Neuronal stem cell (in vitro differentiated cells): ENCODE results near the gene PRSS8.

ENCODE experiments used
- DNase-seq: peaks from one replicate; pipeline ENCODE4 v3.0.0-alpha.2; 2013; ENCODE audit warnings: low spot score
- H2AFZ ChIP-seq: one replicate; pipeline ENCODE4 v1.6.1; 2013; ENCODE audit warnings: mild to moderate bottlenecking, low read length, inconsistent platforms
- H2AK5ac ChIP-seq: 2 replicates; pipeline ENCODE4 v1.6.1; 2013; ENCODE audit warnings: low read depth, mild to moderate bottlenecking, inconsistent platforms, low read length, moderate library complexity, mixed read lengths
- H2BK120ac ChIP-seq: 2 replicates; pipeline ENCODE4 v1.6.1; 2013; ENCODE audit warnings: low read depth, mild to moderate bottlenecking, inconsistent platforms, low read length, moderate library complexity, mixed read lengths
- H2BK12ac ChIP-seq: one replicate; pipeline ENCODE4 v1.6.1; 2013; ENCODE audit warnings: low read length, inconsistent platforms
- H2BK15ac ChIP-seq: 2 replicates; pipeline ENCODE4 v1.6.1; 2013; ENCODE audit warnings: mild to moderate bottlenecking, low read length, inconsistent platforms, mixed read lengths
- H2BK5ac ChIP-seq: one replicate; pipeline ENCODE4 v1.6.1; 2013; ENCODE audit warnings: inconsistent platforms, mild to moderate bottlenecking, low read length, moderate library complexity
- H3K14ac ChIP-seq: one replicate; pipeline ENCODE4 v1.6.1; 2013; ENCODE audit warnings: low read length, inconsistent platforms
- H3K18ac ChIP-seq: 2 replicates; pipeline ENCODE4 v1.6.1; 2013; ENCODE audit warnings: low read length, inconsistent platforms
- H3K23ac ChIP-seq: 2 replicates; pipeline ENCODE4 v1.6.1; 2013; ENCODE audit warnings: low read depth, mild to moderate bottlenecking, mixed read lengths, low read length, inconsistent platforms; ENCODE audit not compliant: poor library complexity
- H3K27ac ChIP-seq: replicated peaks from 3 replicates; pipeline ENCODE4 v1.5.1; 2013; ENCODE audit warnings: low read length, inconsistent platforms
- H3K27me3 ChIP-seq, 3 experiments: 2 replicates each; pipeline ENCODE4 v1.6.1; 2013; ENCODE audit warnings: low read length in 3 of 3, mild to moderate bottlenecking in 2 of 3, inconsistent platforms in 1 of 3, low read depth in 1 of 3, mixed read lengths in 1 of 3, moderate library complexity in 1 of 3; ENCODE audit not compliant: control insufficient read depth in 3 of 3, insufficient read depth in 3 of 3
- H3K36me3 ChIP-seq, 2 donors: replicated peaks in 1 of 2; 2 replicates each; pipeline ENCODE4 v1.6.1; 2013; ENCODE audit warnings: low read length in 2 of 2; ENCODE audit not compliant: control insufficient read depth in 2 of 2, insufficient read depth in 2 of 2
- H3K4ac ChIP-seq: 2 replicates; pipeline ENCODE4 v1.6.1; 2013; ENCODE audit warnings: inconsistent platforms, mild to moderate bottlenecking, low read length, moderate library complexity
- H3K4me1 ChIP-seq, 2 donors: 1 replicate in 1 of 2; 2 replicates in 1 of 2; pipeline ENCODE4 v1.6.1; 2013; ENCODE audit warnings: low read length in 2 of 2, low read depth in 1 of 2; ENCODE audit not compliant: control insufficient read depth in 2 of 2, insufficient read depth in 1 of 2
- H3K4me2 ChIP-seq: one replicate; pipeline ENCODE4 v1.6.1; 2013; ENCODE audit warnings: mild to moderate bottlenecking, low read length, inconsistent platforms; ENCODE audit not compliant: insufficient read depth, poor library complexity, severe bottlenecking
- H3K4me3 ChIP-seq, 2 donors: 2 replicates each; pipeline ENCODE4 v1.5.1; 2013; ENCODE audit warnings: low read length in 2 of 2, mild to moderate bottlenecking in 2 of 2, inconsistent platforms in 1 of 2, moderate library complexity in 1 of 2
- H3K79me1 ChIP-seq: one replicate; pipeline ENCODE4 v1.6.1; 2013; ENCODE audit warnings: low read depth, mild to moderate bottlenecking, inconsistent platforms, low read length, moderate library complexity
- H3K9ac ChIP-seq: one replicate; pipeline ENCODE4 v1.6.1; 2013; ENCODE audit warnings: mild to moderate bottlenecking, low read depth, low read length, inconsistent platforms; ENCODE audit not compliant: poor library complexity
- H3K9me3 ChIP-seq, 2 donors: replicated peaks in 1 of 2; 2 replicates each; pipeline versions ENCODE3 to v1.6.1; 2013; ENCODE audit warnings: low read length in 2 of 2, mild to moderate bottlenecking in 2 of 2, inconsistent platforms in 1 of 2, low read depth in 1 of 2, mixed read lengths in 1 of 2, moderate library complexity in 1 of 2; ENCODE audit not compliant: control insufficient read depth in 2 of 2, insufficient read depth in 1 of 2
- H4K8ac ChIP-seq: one replicate; pipeline ENCODE4 v1.6.1; 2013; ENCODE audit warnings: low read depth, mild to moderate bottlenecking, inconsistent platforms, low read length, moderate library complexity
- H4K91ac ChIP-seq: one replicate; pipeline ENCODE4 v1.6.1; 2013; ENCODE audit warnings: low read length, low read depth, mild to moderate bottlenecking, inconsistent platforms; ENCODE audit not compliant: poor library complexity
- WGBS, 2 donors: extraction: QIAGEN DNeasy Blood & Tissue Kit; methylation state at CpG; one replicate each; pipeline ENCODE4 v1.1.7; 2013; ENCODE audit warnings: missing lambda C conversion rate in 2 of 2, mixed read lengths in 1 of 2; ENCODE audit not compliant: insufficient read length in 2 of 2, insufficient replicate concordance in 1 of 2; ENCODE audit errors: extremely low coverage in 2 of 2; 5-methylcytosine and 5-hydroxymethylcytosine counted together

The PRSS8 gene

GRCh38 chr16:31125844-31126243 lies 9.7 kb downstream of the PRSS8 start:
- Histone ChIP-seq H2AK5ac (no peak overlapping the region), H3K9me3 (no peaks in the 10 kb centered on the region), H2AFZ (no peak overlapping the region), H3K14ac (no peak overlapping the region), H3K4me1 (no peaks in the 10 kb centered on the region), H2BK12ac (no peak overlapping the region), H3K23ac (no peak overlapping the region), H2BK120ac (no peak overlapping the region), H3K18ac (no peak overlapping the region), H3K4me2 (no peak overlapping the region), H3K9ac (no peak overlapping the region), H3K27ac (no peak overlapping the region), H3K27me3 (no peaks in the 10 kb centered on the region), H4K91ac (no peak overlapping the region), H3K4me3 (no peak overlapping the region), H3K79me1 (no peaks in the 10 kb centered on the region), H4K8ac (no peak overlapping the region), H2BK15ac (no peak overlapping the region), H3K36me3 (peaks cover 33 to 78% of the 10 kb centered on the region in 2 donors), H3K4ac (no peak overlapping the region), H2BK5ac (no peak overlapping the region)
- no peak for DNase-seq
- no CpG with 5 or more reads among the region's 3 CpGs for WGBS, 2 donors

GRCh38 chr16:31120129-31120528 lies 15.4 kb downstream of the PRSS8 start:
- no peak overlapping the region for H3K23ac ChIP-seq
- DNase-seq, result no peak
- H3K14ac ChIP-seq, result no peak overlapping the region
- H2BK120ac ChIP-seq, result no peak overlapping the region
- no peak overlapping the region for H3K18ac ChIP-seq
- H2BK5ac ChIP-seq, result no peak overlapping the region
- no peak overlapping the region for H3K27ac ChIP-seq
- WGBS, 2 donors, result no CpG with 5 or more reads among the region's 16 CpGs
- no peak overlapping the region for H2BK12ac ChIP-seq
- H3K4me2 ChIP-seq, result no peak overlapping the region
- no peak overlapping the region for H3K9ac ChIP-seq
- H4K8ac ChIP-seq, result no peak overlapping the region
- no peak overlapping the region for H2AK5ac ChIP-seq
- peaks cover 7% of the 10 kb centered on the region for H3K79me1 ChIP-seq
- H2AFZ ChIP-seq, result no peak overlapping the region
- peaks cover 22 to 59% of the 10 kb centered on the region in 2 donors for H3K36me3 ChIP-seq
- no peak overlapping the region for H4K91ac ChIP-seq
- no peak overlapping the region for H3K4me3 ChIP-seq
- H3K27me3 ChIP-seq, result no peaks in the 10 kb centered on the region
- peaks cover 3 to 5% of the 10 kb centered on the region in 2 donors for H3K4me1 ChIP-seq
- H3K4ac ChIP-seq, result no peak overlapping the region
- H2BK15ac ChIP-seq, result no peak overlapping the region
- H3K9me3 ChIP-seq, result no peaks in the 10 kb centered on the region

- H3K9ac ChIP-seq, result peak overlapping the region; percentile 64
- no peak overlapping the region for H2BK120ac ChIP-seq
- peaks cover 23 to 49% of the 10 kb centered on the region in 2 donors for H3K36me3 ChIP-seq
- H3K9me3 ChIP-seq, result no peaks in the 10 kb centered on the region
- no peak overlapping the region for H4K91ac ChIP-seq
- H3K27me3 ChIP-seq, result no peaks in the 10 kb centered on the region
- H3K23ac ChIP-seq, result no peak overlapping the region
- WGBS, 2 donors, result no CpG with 5 or more reads among the region's 9 CpGs
- peak overlapping the region; percentile 64 for H2AFZ ChIP-seq
- no peak overlapping the region for H3K4ac ChIP-seq
- no peak overlapping the region for H2BK12ac ChIP-seq
- H2BK5ac ChIP-seq, result no peak overlapping the region
- H3K4me3 ChIP-seq, result peak overlapping the region; percentile 70 to 82
- no peak overlapping the region for H2AK5ac ChIP-seq
- no peak overlapping the region for H2BK15ac ChIP-seq
- H4K8ac ChIP-seq, result no peak overlapping the region
- H3K4me2 ChIP-seq, result peak overlapping the region; percentile 82
- no peak for DNase-seq
- H3K4me1 ChIP-seq, result peaks cover 3 to 5% of the 10 kb centered on the region in 2 donors
- H3K14ac ChIP-seq, result no peak overlapping the region
- no peak overlapping the region for H3K18ac ChIP-seq
- H3K79me1 ChIP-seq, result peaks cover 7% of the 10 kb centered on the region
- no peak overlapping the region for H3K27ac ChIP-seq
Measured at GRCh38 chr16:31118223-31119155, 17.0 kb downstream of the PRSS8 start.

- H4K8ac ChIP-seq, result no peak within 1 kb of the TSS
- DNase-seq, result peak; percentile 95
- H3K36me3 ChIP-seq, result peaks cover 23 to 51% of the 10 kb centered on the region in 2 donors
- H3K9me3 ChIP-seq, result no peaks in the 10 kb centered on the region
- H3K4me2 ChIP-seq, result peak within 1 kb of the TSS; percentile 82
- peaks cover 3 to 5% of the 10 kb centered on the region in 2 donors for H3K4me1 ChIP-seq
- no peaks in the 10 kb centered on the region for H3K27me3 ChIP-seq
- H2AFZ ChIP-seq, result peak within 1 kb of the TSS; percentile 88
- H2BK15ac ChIP-seq, result no peak within 1 kb of the TSS
- H3K4ac ChIP-seq, result no peak within 1 kb of the TSS
- peak within 1 kb of the TSS; percentile 96 for H3K23ac ChIP-seq
- WGBS, 2 donors, result no CpG with 5 or more reads among the region's 68 CpGs
- H4K91ac ChIP-seq, result no peak within 1 kb of the TSS
- H2BK120ac ChIP-seq, result no peak within 1 kb of the TSS
- no peak within 1 kb of the TSS for H2BK12ac ChIP-seq
- H3K9ac ChIP-seq, result peak within 1 kb of the TSS; percentile 81
- H3K18ac ChIP-seq, result peak within 1 kb of the TSS; percentile 94
- H3K27ac ChIP-seq, result peak within 1 kb of the TSS; percentile 81
- no peak within 1 kb of the TSS for H3K14ac ChIP-seq
- no peak within 1 kb of the TSS for H2AK5ac ChIP-seq
- peaks cover 7% of the 10 kb centered on the region for H3K79me1 ChIP-seq
- peak within 1 kb of the TSS; percentile 70 to 91 for H3K4me3 ChIP-seq
- H2BK5ac ChIP-seq, result no peak within 1 kb of the TSS
Measured at GRCh38 chr16:31117384-31118222, 17.9 kb downstream of the PRSS8 start, which contains the start of gene KAT8. Gene KAT8 (plus strand): TSS chr16:31117664. CDS start chr16:31117682, 18 bp downstream.
